Measurements from ENCODE around the gene RAB3C.

The RAB3C gene

GRCh38 chr5:58606064-58606463, 23.2 kb downstream of the RAB3C start:
- no peak for DNase-seq

GRCh38 chr5:58615972-58616371, 33.1 kb downstream of the RAB3C start:
- no peak for DNase-seq

- no peak for DNase-seq
Observed at GRCh38 chr5:58617241-58617640, 34.4 kb downstream of the RAB3C start.

GRCh38 chr5:58620336-58620735, 37.5 kb downstream of the RAB3C start:
- no peak for DNase-seq

GRCh38 chr5:58622936-58623871, 40.3 kb downstream of the RAB3C start:
- no peak for DNase-seq

GRCh38 chr5:58628626-58629025, 45.8 kb downstream of the RAB3C start:
- DNase-seq: no peak

GRCh38 chr5:58629271-58630159, 46.6 kb downstream of the RAB3C start:
- DNase-seq: no peak

- DNase-seq: no peak
Observed at GRCh38 chr5:58631895-58632294, 49.0 kb downstream of the RAB3C start.

GRCh38 chr5:58635416-58635815, 52.5 kb downstream of the RAB3C start:
- no peak for DNase-seq

GRCh38 chr5:58640011-58640410, 57.1 kb downstream of the RAB3C start:
- no peak for DNase-seq

- no peak for DNase-seq
Observed at GRCh38 chr5:58641533-58641932, 58.7 kb downstream of the RAB3C start.

GRCh38 chr5:58648846-58649245, 66.0 kb downstream of the RAB3C start:
- no peak for DNase-seq

GRCh38 chr5:58649716-58650115, 66.8 kb downstream of the RAB3C start:
- DNase-seq: no peak

- no peak for DNase-seq
Observed at GRCh38 chr5:58653521-58653920, 70.6 kb downstream of the RAB3C start.

GRCh38 chr5:58666141-58666540, 83.3 kb downstream of the RAB3C start:
- no peak for DNase-seq

- DNase-seq: no peak
Observed at GRCh38 chr5:58666598-58667581, 84.0 kb downstream of the RAB3C start.

- peak; percentile 57 for DNase-seq
Observed at GRCh38 chr5:58670582-58670981, 87.7 kb downstream of the RAB3C start.

GRCh38 chr5:58671155-58671554, 88.3 kb downstream of the RAB3C start:
- DNase-seq: no peak

- DNase-seq: no peak
Observed at GRCh38 chr5:58672521-58672920, 89.6 kb downstream of the RAB3C start.

GRCh38 chr5:58674070-58674469, 91.2 kb downstream of the RAB3C start:
- DNase-seq: no peak

- DNase-seq: no peak
Observed at GRCh38 chr5:58674711-58675110, 91.8 kb downstream of the RAB3C start.

GRCh38 chr5:58675341-58675740, 92.5 kb downstream of the RAB3C start:
- no peak for DNase-seq

GRCh38 chr5:58677650-58678049, 94.8 kb downstream of the RAB3C start:
- no peak for DNase-seq
